ENCODE measurements around the gene FER1L5.

- TF ChIP-seq POLR2AphosphoS5 (IDR thresholded peaks at IDR 0.05) (no peak), POLR2A (IDR thresholded peaks at IDR 0.05) (no peak), CTCF (IDR thresholded peaks at IDR 0.05) (no peak), EP300 (IDR thresholded peaks at IDR 0.05) (no peak)
Observed at GRCh38 chr2:96662360-96662759, 19.8 kb downstream of the FER1L5 start.
